Ishikawa (cell line): ENCODE measurements around the gene ACAD11.

Source experiments
- CEBPB ChIP-seq: IDR thresholded peaks from 2 replicates; pipeline ENCODE4 v1.6.1; 2012
- CREB1 ChIP-seq: IDR thresholded peaks from 2 replicates; pipeline ENCODE4 v1.6.1; 2012; ENCODE audit warnings: low read depth
- EGR1 ChIP-seq: IDR thresholded peaks from 2 replicates; pipeline ENCODE4 v1.6.1; 2012
- EP300 ChIP-seq: IDR thresholded peaks from 2 replicates; pipeline ENCODE4 v1.6.1; 2012; ENCODE audit warnings: borderline replicate concordance
- FOXM1 ChIP-seq: IDR thresholded peaks from 2 replicates; pipeline ENCODE4 v1.6.1; 2012; ENCODE audit warnings: low read depth, borderline replicate concordance
- NFIC ChIP-seq: IDR thresholded peaks from 2 replicates; pipeline ENCODE4 v1.6.1; 2012
- RAD21 ChIP-seq: IDR thresholded peaks from 2 replicates; pipeline ENCODE4 v1.6.1; 2012; ENCODE audit warnings: low read depth
- TAF1 ChIP-seq: IDR thresholded peaks from 2 replicates; pipeline ENCODE4 v1.6.1; 2012; ENCODE audit warnings: low read depth, mild to moderate bottlenecking
- TCF12 ChIP-seq: IDR thresholded peaks from 2 replicates; pipeline ENCODE4 v1.6.1; 2012; ENCODE audit warnings: low read depth
- TEAD4 ChIP-seq: IDR thresholded peaks from 2 replicates; pipeline ENCODE4 v1.6.1; 2012
- YY1 ChIP-seq: IDR thresholded peaks from 2 replicates; pipeline ENCODE4 v1.6.1; 2012; ENCODE audit warnings: low read depth
- ZBTB7A ChIP-seq: IDR thresholded peaks from 2 replicates; pipeline ENCODE4 v1.6.1; 2012; ENCODE audit warnings: low read depth
- TF ChIP-seq, protein P1 (sequence below): IDR thresholded peaks from 2 replicates; pipeline ENCODE4 v1.6.1; 2012
- TF ChIP-seq, protein P2 (sequence below): IDR thresholded peaks from 2 replicates; pipeline ENCODE4 v1.6.1; 2012; ENCODE audit warnings: low read depth, mild to moderate bottlenecking
- TF ChIP-seq, protein P3 (sequence below): IDR thresholded peaks from 2 replicates; pipeline ENCODE4 v1.6.1; 2012

ACAD11 gene

GRCh38 chr3:132555306-132556035 is 104.1 kb downstream of the ACAD11 start:
- TF ChIP-seq, protein P1, sequence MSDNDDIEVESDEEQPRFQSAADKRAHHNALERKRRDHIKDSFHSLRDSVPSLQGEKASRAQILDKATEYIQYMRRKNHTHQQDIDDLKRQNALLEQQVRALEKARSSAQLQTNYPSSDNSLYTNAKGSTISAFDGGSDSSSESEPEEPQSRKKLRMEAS = no peak
- no peak for TF ChIP-seq CEBPB
- no peak for TF ChIP-seq NFIC
- TF ChIP-seq EP300 = no peak
- TF ChIP-seq, protein P2, sequence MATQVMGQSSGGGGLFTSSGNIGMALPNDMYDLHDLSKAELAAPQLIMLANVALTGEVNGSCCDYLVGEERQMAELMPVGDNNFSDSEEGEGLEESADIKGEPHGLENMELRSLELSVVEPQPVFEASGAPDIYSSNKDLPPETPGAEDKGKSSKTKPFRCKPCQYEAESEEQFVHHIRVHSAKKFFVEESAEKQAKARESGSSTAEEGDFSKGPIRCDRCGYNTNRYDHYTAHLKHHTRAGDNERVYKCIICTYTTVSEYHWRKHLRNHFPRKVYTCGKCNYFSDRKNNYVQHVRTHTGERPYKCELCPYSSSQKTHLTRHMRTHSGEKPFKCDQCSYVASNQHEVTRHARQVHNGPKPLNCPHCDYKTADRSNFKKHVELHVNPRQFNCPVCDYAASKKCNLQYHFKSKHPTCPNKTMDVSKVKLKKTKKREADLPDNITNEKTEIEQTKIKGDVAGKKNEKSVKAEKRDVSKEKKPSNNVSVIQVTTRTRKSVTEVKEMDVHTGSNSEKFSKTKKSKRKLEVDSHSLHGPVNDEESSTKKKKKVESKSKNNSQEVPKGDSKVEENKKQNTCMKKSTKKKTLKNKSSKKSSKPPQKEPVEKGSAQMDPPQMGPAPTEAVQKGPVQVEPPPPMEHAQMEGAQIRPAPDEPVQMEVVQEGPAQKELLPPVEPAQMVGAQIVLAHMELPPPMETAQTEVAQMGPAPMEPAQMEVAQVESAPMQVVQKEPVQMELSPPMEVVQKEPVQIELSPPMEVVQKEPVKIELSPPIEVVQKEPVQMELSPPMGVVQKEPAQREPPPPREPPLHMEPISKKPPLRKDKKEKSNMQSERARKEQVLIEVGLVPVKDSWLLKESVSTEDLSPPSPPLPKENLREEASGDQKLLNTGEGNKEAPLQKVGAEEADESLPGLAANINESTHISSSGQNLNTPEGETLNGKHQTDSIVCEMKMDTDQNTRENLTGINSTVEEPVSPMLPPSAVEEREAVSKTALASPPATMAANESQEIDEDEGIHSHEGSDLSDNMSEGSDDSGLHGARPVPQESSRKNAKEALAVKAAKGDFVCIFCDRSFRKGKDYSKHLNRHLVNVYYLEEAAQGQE = no peak
- TF ChIP-seq RAD21 = no peak
- no peak for TF ChIP-seq TCF12
- no peak for TF ChIP-seq TAF1
- TF ChIP-seq YY1 = no peak
- TF ChIP-seq TEAD4 = no peak
- no peak for TF ChIP-seq ZBTB7A
- TF ChIP-seq FOXM1 = no peak
- TF ChIP-seq, protein P3, sequence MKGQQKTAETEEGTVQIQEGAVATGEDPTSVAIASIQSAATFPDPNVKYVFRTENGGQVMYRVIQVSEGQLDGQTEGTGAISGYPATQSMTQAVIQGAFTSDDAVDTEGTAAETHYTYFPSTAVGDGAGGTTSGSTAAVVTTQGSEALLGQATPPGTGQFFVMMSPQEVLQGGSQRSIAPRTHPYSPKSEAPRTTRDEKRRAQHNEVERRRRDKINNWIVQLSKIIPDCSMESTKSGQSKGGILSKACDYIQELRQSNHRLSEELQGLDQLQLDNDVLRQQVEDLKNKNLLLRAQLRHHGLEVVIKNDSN = no peak
- no peak for TF ChIP-seq EGR1
- TF ChIP-seq CREB1 = no peak

GRCh38 chr3:132554437-132554836 is 105.2 kb downstream of the ACAD11 start:
- TF ChIP-seq RAD21 (no peak), TEAD4 (no peak), YY1 (no peak), CEBPB (no peak), TCF12 (no peak), FOXM1 (no peak), TAF1 (no peak), ZBTB7A (no peak), EP300 (no peak), EGR1 (no peak), CREB1 (no peak), NFIC (no peak)
- TF ChIP-seq, protein P2 = no peak
- TF ChIP-seq, protein P1 = no peak
- TF ChIP-seq, protein P3 = no peak

- no peak for TF ChIP-seq EGR1
- TF ChIP-seq, protein P2 = no peak
- TF ChIP-seq TAF1 = no peak
- no peak for TF ChIP-seq CEBPB
- no peak for TF ChIP-seq NFIC
These were observed 105.8 kb downstream of the ACAD11 start for GRCh38 chr3:132553826-132554225.

GRCh38 chr3:132550579-132551305 is 108.9 kb downstream of the ACAD11 start:
- TF ChIP-seq RAD21 (no peak), CEBPB (no peak), TEAD4 (no peak)
